Bronchial epithelial cell (primary cell): ENCODE measurements around the gene KLLN. TPM values are rescaled to one million over a fixed set of nuclear protein-coding genes. Genes with fewer than 3 reads are reported as not detected.
A peak's percentile ranks its signal among the peaks of the same experiment; 100 is the strongest.
"Not testable (repeated sequence)": the region's sequence is repeated elsewhere in the genome, so short reads cannot be mapped to it uniquely, and the experiment has no call there.

Experiments
- DNase-seq: peaks from one replicate; pipeline ENCODE4 v3.0.0-alpha.2; 2010; ENCODE audit warnings: low read depth
- FAIRE-seq: peaks from 2 replicates; lab custom pipeline; 2011; peaks lifted over from hg19 to GRCh38; lab: Jason Lieb, UNC
- H3K27me3 ChIP-seq: 2 replicates; pipeline ENCODE4 v1.5.1; 2011; ENCODE audit warnings: low read length; ENCODE audit not compliant: control insufficient read depth, insufficient read depth
- H3K36me3 ChIP-seq: 2 replicates; pipeline ENCODE4 v1.5.1; 2011; ENCODE audit warnings: low read length; ENCODE audit not compliant: control insufficient read depth, insufficient read depth
- H3K4me3 ChIP-seq: 2 replicates; pipeline ENCODE4 v1.5.1; 2011; ENCODE audit warnings: mild to moderate bottlenecking, low read depth, low read length, control low read depth
- total RNA-seq: library from RNA; depleted of rRNA; stranded (reverse); fragments of >200 nt; gene quantifications from 2 replicates; pipeline ENCODE4 v1.2.1, GENCODE V29; 2014
- TF ChIP-seq, protein P1 (sequence below): IDR thresholded peaks from 2 replicates; pipeline ENCODE4 v1.5.1; 2011; ENCODE audit warnings: mild to moderate bottlenecking, moderate library complexity, low read length, control low read depth, inconsistent platforms; ENCODE audit not compliant: insufficient read depth, severe bottlenecking

Gene KLLN
- total RNA-seq, 1 donor from 2014 or later, result 0.26 TPM

DNA sequence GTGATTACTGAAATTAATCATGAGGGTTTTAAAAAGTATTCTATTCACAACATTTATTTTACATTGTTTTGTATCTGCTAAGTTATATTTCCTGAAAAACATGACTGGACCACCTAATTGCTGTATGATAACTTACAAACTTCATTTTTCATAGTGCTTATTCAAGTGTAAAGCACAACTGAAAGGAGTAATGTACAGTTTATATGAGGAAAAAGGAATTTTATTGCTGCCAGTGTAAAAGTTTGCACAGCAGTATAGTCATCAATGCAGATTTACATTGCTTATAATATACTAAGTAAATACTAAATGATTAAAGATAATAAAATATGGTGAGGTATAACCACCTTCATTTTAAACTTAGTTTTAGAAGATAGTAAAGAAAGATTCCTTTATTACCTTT lies 4.1 kb upstream of the KLLN start:
- Histone ChIP-seq H3K27me3 (no peaks in the 10 kb centered on the region), H3K4me3 (peak overlapping the region; percentile 89), H3K36me3 (no peaks in the 10 kb centered on the region)
- peak; percentile 34 for DNase-seq
- FAIRE-seq, result no peak
- TF ChIP-seq, protein P1, sequence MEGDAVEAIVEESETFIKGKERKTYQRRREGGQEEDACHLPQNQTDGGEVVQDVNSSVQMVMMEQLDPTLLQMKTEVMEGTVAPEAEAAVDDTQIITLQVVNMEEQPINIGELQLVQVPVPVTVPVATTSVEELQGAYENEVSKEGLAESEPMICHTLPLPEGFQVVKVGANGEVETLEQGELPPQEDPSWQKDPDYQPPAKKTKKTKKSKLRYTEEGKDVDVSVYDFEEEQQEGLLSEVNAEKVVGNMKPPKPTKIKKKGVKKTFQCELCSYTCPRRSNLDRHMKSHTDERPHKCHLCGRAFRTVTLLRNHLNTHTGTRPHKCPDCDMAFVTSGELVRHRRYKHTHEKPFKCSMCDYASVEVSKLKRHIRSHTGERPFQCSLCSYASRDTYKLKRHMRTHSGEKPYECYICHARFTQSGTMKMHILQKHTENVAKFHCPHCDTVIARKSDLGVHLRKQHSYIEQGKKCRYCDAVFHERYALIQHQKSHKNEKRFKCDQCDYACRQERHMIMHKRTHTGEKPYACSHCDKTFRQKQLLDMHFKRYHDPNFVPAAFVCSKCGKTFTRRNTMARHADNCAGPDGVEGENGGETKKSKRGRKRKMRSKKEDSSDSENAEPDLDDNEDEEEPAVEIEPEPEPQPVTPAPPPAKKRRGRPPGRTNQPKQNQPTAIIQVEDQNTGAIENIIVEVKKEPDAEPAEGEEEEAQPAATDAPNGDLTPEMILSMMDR, result no peak

DNA sequence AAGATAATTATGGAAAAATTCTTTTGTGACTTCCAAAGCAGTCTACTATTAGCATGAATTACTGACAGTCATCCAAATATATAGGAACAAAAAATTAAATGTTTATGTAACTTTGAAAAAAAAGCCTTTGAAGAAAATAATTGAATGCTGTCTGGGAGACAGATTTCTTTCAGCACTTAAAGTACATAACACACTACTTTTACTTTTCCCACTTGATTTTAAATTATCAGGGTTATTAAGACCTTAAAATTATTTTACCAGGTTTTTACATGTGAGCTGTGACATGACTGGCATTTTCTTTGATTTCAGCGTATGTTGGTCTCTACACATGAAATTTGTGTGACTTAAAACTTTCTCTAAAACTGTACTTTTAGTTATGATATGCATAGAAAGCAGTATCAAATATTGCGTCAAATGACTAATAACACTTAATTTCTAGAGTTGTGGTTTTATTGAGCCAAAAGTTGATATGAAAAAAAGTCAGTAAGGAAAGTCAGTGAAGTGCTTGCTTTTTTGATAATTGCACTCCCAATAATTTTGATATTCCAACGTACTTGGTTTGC lies 3.2 kb upstream of the KLLN start:
- TF ChIP-seq, protein P1, result no peak
- peak overlapping the region; percentile 89 for H3K4me3 ChIP-seq
- FAIRE-seq (no peak), DNase-seq (no peak)
- no peaks in the 10 kb centered on the region for H3K36me3 ChIP-seq
- H3K27me3 ChIP-seq, result no peaks in the 10 kb centered on the region

DNA sequence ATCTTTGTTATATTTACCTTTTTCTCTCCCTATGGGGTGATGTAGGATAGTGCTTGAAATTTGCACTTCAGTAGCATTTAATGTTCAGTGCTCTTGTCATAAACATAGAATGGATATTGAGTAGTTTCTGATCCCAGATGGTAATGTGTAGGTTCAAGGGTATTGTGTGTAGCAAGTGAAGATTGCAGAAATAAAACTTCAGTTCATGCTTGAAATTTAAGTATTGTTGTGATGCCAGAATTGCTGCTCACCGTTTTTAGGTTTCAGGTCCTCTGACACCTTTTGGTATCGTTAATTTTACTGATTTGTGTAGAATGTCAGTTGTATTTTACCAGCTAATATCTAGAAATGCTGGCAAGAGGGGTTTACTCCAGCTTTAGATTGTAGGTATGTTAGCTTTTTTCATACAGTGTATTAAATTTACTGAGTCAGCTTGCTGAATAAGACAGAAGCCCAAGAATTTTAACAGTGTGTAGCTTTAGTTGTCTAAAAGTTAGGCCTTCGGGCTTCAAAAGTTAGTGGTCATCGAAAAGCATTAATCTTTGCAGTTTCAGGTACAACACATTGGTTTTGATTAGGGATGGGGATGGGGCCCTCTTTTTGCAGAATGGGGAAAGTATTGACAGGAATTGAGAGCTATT lies 2.0 kb upstream of the KLLN start:
- DNase-seq (peak; percentile 33), FAIRE-seq (no peak)
- Histone ChIP-seq H3K4me3 (peak overlapping the region; percentile 89), H3K36me3 (no peaks in the 10 kb centered on the region), H3K27me3 (no peaks in the 10 kb centered on the region)
- TF ChIP-seq, protein P1, result no peak

DNA sequence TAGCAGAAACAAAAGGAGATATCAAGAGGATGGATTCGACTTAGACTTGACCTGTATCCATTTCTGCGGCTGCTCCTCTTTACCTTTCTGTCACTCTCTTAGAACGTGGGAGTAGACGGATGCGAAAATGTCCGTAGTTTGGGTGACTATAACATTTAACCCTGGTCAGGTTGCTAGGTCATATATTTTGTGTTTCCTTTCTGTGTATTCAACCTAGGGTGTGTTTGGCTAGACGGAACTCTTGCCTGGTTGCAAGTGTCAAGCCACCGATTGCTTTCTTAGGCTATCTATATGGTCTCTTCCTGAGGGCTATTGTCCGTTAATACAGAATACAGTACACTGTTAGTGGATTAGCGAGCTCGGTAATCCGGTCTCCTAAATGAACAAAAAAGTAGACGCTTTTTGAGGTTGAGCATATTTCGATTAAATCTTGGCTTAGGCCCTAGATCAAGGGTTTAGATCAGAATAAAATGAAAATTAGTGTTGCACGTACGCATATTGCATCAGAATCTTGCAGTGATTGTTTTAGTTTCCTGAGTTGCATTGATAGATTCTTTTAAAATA lies 1.2 kb upstream of the KLLN start:
- H3K36me3 ChIP-seq, result no peaks in the 10 kb centered on the region
- no peak for FAIRE-seq
- no peak for DNase-seq
- peak overlapping the region; percentile 89 for H3K4me3 ChIP-seq
- H3K27me3 ChIP-seq, result no peaks in the 10 kb centered on the region
- TF ChIP-seq, protein P1, result no peak

DNA sequence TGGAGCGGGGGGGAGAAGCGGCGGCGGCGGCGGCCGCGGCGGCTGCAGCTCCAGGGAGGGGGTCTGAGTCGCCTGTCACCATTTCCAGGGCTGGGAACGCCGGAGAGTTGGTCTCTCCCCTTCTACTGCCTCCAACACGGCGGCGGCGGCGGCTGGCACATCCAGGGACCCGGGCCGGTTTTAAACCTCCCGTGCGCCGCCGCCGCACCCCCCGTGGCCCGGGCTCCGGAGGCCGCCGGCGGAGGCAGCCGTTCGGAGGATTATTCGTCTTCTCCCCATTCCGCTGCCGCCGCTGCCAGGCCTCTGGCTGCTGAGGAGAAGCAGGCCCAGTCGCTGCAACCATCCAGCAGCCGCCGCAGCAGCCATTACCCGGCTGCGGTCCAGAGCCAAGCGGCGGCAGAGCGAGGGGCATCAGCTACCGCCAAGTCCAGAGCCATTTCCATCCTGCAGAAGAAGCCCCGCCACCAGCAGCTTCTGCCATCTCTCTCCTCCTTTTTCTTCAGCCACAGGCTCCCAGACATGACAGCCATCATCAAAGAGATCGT lies 690 bp upstream of the KLLN start:
- peak overlapping the region; percentile 89 for H3K4me3 ChIP-seq
- FAIRE-seq, H3K27me3 ChIP-seq, H3K36me3 ChIP-seq, DNase-seq: not testable (repeated sequence)

DNA sequence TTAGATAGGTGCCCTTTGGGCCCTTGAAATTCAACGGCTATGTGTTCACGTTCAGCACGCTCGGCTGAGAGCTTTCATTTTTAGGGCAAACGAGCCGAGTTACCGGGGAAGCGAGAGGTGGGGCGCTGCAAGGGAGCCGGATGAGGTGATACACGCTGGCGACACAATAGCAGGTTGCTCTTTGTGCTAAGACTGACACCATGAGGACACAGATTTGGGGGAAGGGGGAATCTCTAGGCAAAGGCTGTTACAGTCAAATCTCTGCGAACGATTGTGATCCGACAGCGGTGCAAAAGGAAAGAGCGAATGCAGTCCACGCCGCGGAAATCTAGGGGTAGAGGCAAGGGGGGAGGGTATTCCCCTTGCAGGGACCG lies 667 bp downstream of the KLLN start:
- no peaks in the 10 kb centered on the region for H3K36me3 ChIP-seq
- no peaks in the 10 kb centered on the region for H3K27me3 ChIP-seq
- peak overlapping the region; percentile 89 for H3K4me3 ChIP-seq
- DNase-seq, result peak; percentile 52
- FAIRE-seq, result no peak
- TF ChIP-seq, protein P1, result no peak
